NCI-H510A (cell line): ENCODE results near the gene OR2J1.
"Not testable (repeated sequence)": the region's sequence is repeated elsewhere in the genome, so short reads cannot be mapped to it uniquely, and the experiment has no call there.

Experiments
- DNase-seq: peaks from one replicate; lab custom pipeline; 2025; lab: John Stamatoyannopoulos, UW

The OR2J1 gene

GRCh38 chr6:29099190-29099589, at the start of gene OR2J1:
OR2J1 (plus strand) TSS chr6:29099490; CDS start chr6:29100943, 1,453 bp downstream.
- DNase-seq, result no peak

DNA sequence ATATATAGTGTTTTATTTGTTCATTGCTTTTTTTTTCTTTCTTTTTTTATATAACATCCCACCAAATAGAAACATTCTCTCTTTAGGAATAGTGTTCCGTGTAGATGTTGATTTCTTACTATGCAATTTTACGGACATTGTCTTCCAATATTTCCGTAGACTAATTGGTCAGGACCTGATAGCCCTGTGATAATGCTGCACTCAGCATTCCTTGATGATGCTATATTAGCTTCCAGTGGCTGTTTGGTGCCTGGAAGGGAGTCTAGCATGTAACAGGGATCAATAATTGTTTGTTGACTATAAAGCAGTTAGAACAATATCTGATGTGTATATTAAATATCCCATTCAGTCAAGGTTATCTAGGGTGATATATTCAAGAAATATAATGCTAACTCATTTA, 47.6 kb upstream of the OR2J1 start:
- no peak for DNase-seq

- DNase-seq, result no peak
These were observed 27.2 kb upstream of the OR2J1 start for GRCh38 chr6:29071831-29072723.

- no peak for DNase-seq
These were observed 20.1 kb upstream of the OR2J1 start for GRCh38 chr6:29079203-29079602.

DNA sequence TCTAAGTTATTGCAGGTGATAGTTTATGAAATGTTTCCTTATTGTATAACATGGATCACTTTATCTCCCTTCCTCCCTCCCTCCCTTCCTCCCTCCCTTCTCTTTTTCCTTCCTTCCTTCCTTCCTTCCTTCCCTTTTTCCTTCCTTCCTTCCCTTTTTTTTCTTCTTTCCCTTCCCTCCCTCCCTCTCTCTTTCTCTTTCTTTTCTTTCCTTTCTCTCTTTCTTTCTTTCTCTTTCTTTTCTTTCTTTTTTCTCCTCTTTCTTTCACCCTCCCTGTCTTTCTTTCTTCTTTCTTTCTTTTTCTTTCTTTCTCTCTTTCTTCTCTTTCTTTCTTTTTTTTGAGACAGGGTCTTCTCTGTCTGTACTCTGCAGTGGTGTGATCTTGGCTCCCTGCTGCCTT, 18.0 kb upstream of the OR2J1 start:
- DNase-seq, result no peak

DNA sequence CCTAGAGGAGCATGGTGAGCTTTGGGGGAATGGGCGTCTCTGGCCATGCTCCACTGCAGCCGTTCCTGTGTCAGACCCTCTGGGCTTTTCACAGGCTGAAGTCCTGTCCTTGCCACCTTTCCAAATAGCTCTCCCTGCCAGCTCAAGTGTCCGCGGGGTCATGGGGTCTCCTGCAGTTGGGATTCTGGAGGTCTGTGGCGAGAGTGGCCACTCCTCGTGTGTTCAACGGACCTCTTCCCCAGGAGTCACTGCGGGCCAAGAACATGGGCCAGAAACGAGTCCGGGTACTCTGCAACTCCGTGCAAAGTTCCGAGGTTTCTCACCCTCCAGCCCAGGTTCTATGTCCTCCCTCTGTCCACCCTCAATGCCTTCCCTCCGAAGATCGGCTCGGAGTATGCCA, 16.8 kb upstream of the OR2J1 start:
- no peak for DNase-seq

GRCh38 chr6:29087213-29087612, 12.1 kb upstream of the OR2J1 start, which contains the start of gene OR2B3:
OR2B3 (minus strand) TSS chr6:29087313; CDS start chr6:29087248, 65 bp downstream.
- no peak for DNase-seq

- no peak for DNase-seq
These were observed 6.3 kb upstream of the OR2J1 start for GRCh38 chr6:29092957-29093356.

- DNase-seq, result no peak
These were observed 1.5 kb upstream of the OR2J1 start for GRCh38 chr6:29097803-29098202.

- no peak for DNase-seq
These were observed 8.5 kb downstream of the OR2J1 start, which contains the start of gene OR2J3 for GRCh38 chr6:29107758-29108157. OR2J3 (plus strand) TSS chr6:29108058; CDS start chr6:29111891, 3,833 bp downstream.

DNA sequence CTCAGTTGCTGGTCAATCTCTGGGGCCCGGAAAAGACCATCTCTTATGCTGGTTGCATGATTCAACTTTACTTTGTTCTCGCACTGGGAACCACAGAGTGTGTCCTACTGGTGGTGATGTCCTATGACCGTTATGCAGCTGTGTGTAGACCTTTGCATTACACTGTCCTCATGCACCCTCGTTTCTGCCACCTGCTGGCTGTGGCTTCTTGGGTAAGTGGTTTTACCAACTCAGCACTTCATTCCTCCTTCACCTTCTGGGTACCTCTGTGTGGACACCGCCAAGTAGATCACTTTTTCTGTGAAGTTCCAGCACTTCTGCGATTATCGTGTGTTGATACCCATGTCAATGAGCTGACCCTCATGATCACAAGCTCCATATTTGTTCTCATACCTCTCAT, 12.8 kb downstream of the OR2J1 start:
- DNase-seq, result no peak

GRCh38 chr6:29114964-29115363, 15.7 kb downstream of the OR2J1 start:
- DNase-seq, result not testable (repeated sequence)

DNA sequence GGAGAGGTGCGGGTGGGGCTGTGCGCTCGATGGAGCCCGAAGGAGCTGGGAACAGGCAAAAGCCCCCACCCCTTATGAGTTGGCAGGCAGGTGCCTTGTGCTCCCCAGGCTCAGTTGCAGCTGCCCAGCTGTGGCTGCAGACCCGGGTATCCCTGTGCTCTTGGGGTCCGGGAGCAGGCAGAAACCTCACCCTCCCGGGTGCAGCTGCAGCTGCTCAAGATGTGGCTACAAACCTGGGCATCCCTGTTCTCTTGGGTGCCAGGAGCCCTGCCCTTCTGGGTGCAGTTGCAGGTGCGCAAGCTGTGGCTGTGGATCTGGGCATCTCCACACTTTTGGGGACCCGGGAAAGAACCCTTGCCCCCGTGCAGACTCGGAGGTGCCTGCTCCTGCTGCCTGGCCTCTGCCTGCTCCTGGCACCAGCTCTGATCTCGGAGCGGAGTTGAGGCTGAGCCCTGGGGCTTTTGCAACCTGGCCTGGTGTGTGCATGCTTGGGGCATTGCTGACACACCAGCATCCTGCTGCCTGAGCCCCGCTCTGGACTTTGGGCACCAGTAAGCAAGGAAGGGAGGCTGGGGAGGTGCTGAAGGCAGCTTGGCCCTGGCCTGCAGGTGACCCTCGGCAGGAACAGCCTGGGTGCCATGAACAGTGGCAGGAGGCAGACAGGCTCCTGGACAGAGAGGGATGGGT, 30.2 kb downstream of the OR2J1 start:
- DNase-seq, result no peak

- DNase-seq, result no peak
These were observed 31.4 kb downstream of the OR2J1 start for GRCh38 chr6:29130644-29131043.

- no peak for DNase-seq
These were observed 32.4 kb downstream of the OR2J1 start for GRCh38 chr6:29131691-29132090.

DNA sequence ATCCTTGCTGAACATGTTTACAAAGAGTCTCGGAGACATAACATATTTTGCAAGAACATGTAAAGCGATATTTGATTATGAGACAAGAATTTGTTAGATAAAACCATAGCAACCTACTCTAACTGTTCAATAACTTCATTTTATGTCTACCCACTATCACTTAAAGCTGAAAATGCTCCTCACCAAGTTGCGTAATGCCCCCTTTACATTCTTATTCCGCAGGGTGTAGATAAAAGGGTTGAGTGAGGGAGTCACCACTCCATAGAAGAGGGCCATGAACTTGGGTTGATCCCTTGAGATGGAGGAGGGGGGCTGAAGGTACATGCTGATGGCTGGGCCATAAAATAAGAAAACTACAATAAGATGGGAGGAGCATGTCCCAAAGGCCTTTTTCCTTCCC, 38.4 kb downstream of the OR2J1 start:
- DNase-seq, result no peak

- no peak for DNase-seq
These were observed 42.3 kb downstream of the OR2J1 start for GRCh38 chr6:29141606-29142005.

- no peak for DNase-seq
These were observed 43.0 kb downstream of the OR2J1 start for GRCh38 chr6:29142309-29142708.

GRCh38 chr6:29146179-29146578, 46.9 kb downstream of the OR2J1 start:
- no peak for DNase-seq

- DNase-seq, result no peak
These were observed 47.8 kb downstream of the OR2J1 start for GRCh38 chr6:29147074-29147473.

DNA sequence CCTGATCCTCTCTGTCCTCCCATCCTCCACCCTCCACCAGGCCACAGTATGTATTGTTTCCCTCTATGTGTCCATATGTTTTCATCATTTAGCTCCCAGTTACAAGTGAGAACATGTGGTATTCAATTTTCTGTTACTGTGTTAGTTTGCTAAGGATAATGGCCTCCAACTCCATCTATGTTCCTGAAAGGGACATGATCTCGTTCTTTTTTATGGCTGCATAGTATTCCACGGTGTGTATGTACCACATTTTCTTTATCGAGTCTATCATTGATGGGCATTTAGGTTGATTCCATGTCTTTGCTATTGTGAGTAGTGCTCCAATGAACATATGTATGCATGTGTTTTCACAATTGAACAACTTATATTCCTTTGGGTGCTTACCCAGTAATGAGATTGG, 50.2 kb downstream of the OR2J1 start:
- DNase-seq, result not testable (repeated sequence)
